GM12875 (cell line): ENCODE data around the gene GLTPD2.
A peak's percentile ranks its signal among the peaks of the same experiment; 100 is the strongest.

Experiments used
- H3K4me3 ChIP-seq: one replicate; pipeline ENCODE4 v1.5.1; 2011; ENCODE audit warnings: low read depth, low read length, control low read depth
- TF ChIP-seq, protein P1 (sequence below): IDR thresholded peaks from 2 replicates; pipeline ENCODE4 v1.5.1; 2011; ENCODE audit warnings: low read depth, mild to moderate bottlenecking, control low read depth, inconsistent platforms, low read length, moderate library complexity, borderline replicate concordance; ENCODE audit not compliant: insufficient read depth

The GLTPD2 gene

DNA sequence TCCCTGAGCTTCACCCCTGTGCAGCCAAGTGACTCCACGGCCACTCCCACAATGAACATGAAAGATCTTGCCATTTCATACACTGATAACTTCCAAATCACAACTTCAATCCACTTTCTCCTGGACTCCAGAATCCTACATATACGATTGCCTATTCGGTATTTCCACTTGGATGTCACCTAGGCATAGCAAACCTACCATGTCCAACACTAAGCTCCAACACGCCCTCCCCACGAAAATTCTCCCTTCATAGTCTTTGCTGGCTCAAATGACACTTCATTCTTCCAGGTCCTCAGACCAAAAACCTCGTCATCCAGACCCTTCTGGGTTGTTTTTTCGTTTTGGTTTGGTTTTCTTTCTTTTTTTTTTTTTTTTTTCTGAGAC, 1.9 kb downstream of the GLTPD2 start:
- H3K4me3 ChIP-seq = peak overlapping the region; percentile 63
- TF ChIP-seq, protein P1, sequence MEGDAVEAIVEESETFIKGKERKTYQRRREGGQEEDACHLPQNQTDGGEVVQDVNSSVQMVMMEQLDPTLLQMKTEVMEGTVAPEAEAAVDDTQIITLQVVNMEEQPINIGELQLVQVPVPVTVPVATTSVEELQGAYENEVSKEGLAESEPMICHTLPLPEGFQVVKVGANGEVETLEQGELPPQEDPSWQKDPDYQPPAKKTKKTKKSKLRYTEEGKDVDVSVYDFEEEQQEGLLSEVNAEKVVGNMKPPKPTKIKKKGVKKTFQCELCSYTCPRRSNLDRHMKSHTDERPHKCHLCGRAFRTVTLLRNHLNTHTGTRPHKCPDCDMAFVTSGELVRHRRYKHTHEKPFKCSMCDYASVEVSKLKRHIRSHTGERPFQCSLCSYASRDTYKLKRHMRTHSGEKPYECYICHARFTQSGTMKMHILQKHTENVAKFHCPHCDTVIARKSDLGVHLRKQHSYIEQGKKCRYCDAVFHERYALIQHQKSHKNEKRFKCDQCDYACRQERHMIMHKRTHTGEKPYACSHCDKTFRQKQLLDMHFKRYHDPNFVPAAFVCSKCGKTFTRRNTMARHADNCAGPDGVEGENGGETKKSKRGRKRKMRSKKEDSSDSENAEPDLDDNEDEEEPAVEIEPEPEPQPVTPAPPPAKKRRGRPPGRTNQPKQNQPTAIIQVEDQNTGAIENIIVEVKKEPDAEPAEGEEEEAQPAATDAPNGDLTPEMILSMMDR = no peak

DNA sequence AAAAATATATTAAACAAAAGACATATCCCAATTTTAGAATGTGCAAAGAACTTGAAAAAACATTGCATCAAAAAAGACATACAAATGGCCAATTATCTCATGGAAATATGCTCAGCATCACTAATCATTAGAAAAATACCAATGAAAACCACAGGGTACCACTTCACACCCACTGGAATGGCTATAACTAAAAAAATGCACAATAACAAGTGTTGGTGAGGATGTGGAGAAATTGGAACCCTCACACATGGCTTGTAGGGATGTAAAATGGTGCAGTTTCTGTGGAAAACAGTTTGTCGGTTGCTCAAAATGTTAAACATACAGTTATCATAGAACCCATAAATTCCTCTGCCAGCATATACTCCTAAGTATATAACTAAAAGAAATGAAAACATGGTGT, 6.4 kb downstream of the GLTPD2 start:
- TF ChIP-seq, protein P1 = no peak
- H3K4me3 ChIP-seq = no peak overlapping the region

DNA sequence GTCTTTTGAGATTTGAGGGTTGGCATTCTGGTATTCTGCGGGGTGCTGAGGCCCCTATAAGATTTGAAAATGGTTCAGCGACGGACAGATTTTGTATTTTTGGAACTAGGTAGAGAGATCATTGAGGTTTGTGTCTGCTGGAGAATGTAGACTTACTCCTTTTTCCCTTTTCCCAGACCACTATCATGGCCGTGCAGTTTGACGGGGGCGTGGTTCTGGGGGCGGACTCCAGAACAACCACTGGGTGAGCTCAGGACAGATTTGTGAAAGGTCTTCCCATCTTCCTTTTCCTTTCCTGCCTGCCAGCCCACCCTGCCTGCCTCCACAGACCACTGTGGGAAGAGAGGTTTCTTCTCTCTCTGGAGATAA, 7.8 kb downstream of the GLTPD2 start:
- H3K4me3 ChIP-seq = peak overlapping the region; percentile 70
- TF ChIP-seq, protein P1 = no peak

DNA sequence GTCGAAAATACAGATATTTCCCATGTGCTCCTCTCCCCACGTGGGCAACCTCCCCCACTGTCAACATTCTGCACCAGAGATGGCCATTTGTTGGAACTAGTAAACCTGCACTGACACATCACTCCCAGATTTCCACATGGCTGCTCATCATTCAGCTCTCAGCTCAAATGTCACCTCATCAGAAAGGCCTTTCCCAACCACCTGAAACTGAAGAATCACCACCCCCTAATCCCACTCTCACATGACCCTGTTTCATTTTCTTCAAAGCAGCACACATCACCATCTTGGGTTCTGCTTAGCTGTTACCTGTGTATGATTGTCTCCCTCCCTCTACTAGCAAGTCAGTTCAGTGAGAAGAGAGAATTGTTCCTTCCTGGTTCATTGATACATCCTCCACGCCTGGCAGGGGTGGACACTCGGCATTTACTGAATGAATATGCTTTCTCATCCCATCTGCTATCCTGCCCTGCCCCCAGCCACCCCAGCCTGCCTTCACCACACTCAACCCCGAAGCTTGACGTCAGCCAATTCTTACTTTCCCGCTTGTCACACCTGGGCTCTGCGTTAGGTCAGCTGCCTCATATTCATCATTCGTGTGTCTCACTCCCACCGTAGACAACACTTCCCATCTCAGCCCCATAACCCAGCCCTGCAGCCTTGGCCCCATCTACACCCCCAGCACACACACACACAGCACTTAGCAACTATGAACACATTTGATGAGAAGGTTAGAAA, 11.9 kb downstream of the GLTPD2 start:
- TF ChIP-seq, protein P1 = no peak

DNA sequence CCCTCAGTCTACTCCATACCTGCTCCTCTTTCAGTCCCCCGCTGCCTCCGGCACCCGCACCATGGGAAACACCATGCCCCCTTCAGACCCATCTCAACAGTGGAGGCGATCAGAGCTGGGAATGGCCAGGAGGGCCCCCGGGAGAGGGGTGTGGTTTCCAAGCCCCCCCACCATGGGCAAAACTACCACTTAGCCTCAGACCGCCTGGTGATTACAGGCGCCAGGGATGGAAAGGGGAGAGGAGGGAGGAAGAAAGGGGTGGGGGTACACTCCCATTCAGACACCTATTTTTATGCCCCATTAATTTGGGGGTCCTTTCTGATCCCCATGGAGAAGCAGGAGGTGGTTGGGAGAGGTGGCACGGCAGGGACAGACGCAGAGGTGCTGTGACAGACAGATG, 13.5 kb downstream of the GLTPD2 start, which contains the start of gene C17orf114:
TSS of gene C17orf114 (minus strand) at position 101 of the 400 bp plus-strand sequence.
- no peak within 1 kb of the TSS for H3K4me3 ChIP-seq
- TF ChIP-seq, protein P1 = no peak

More for the DNA sequence above, 11.9 kb downstream of the GLTPD2 start:
- H3K4me3 ChIP-seq = no peak overlapping the region

DNA sequence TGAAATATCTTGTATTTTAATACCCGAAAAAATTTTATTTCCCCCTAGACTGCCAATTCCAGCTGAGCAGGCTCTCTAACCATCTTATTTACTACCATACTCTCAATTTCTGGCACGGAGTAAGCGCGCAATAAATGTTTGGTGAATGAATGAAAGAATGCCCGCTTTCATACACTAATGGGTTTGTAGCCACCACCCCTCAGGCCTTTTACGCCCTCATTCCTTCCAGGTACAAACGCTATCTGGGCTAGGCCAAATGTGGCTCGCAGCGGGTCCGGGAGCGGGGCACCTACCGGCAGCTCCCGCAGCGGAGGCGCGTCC, 17.7 kb downstream of the GLTPD2 start:
- H3K4me3 ChIP-seq = peak overlapping the region; percentile 88

More for the DNA sequence above, 17.7 kb downstream of the GLTPD2 start:
- TF ChIP-seq, protein P1 = no peak
